ENCODE results near the gene NDUFS8.

DNA sequence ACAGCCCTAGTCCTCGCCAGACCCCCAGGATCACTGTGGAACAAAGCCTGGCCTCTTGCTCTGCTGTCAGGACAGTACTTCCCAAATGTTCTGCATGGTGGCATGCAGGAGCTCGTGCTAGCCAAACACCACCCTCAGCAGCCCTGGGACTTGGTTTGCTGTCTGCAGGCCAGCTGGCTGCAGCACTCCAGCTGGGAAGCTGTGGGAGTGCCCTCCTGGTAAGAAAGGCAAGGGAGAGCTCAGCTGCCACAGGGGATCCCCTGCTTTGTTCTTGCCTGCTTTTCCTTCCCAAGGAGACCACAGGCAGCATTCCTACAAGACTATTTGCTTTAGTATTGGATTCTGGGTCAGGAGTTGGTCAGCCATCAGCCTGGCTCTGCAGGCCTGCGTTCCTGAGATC, 36.3 kb downstream of the NDUFS8 start:
- TF ChIP-seq GATA1 (IDR thresholded peaks at IDR 0.05; ENCODE audit: low read depth, low read length), result no peak
- no peak for TF ChIP-seq POLR2A (IDR thresholded peaks at IDR 0.05; ENCODE audit: low read length)

All from erythroblast (primary cell).